Fibroblast of pulmonary artery (primary cell): ENCODE measurements around the gene NSFL1C.

Source experiments
- DNase-seq: peaks from one replicate; pipeline ENCODE4 v3.0.0-alpha.2; 2010; ENCODE audit warnings: low read depth
- H3K4me3 ChIP-seq: replicated peaks from 2 replicates; pipeline ENCODE4 v1.5.1; 2011; ENCODE audit warnings: low read depth, mild to moderate bottlenecking, control low read depth, low read length, moderate library complexity
- TF ChIP-seq, protein P1 (sequence below): IDR thresholded peaks from 2 replicates; pipeline ENCODE4 v1.5.1; 2011; ENCODE audit warnings: mild to moderate bottlenecking, control low read depth, low read length, inconsistent platforms; ENCODE audit errors: missing control alignments

The NSFL1C gene

DNA sequence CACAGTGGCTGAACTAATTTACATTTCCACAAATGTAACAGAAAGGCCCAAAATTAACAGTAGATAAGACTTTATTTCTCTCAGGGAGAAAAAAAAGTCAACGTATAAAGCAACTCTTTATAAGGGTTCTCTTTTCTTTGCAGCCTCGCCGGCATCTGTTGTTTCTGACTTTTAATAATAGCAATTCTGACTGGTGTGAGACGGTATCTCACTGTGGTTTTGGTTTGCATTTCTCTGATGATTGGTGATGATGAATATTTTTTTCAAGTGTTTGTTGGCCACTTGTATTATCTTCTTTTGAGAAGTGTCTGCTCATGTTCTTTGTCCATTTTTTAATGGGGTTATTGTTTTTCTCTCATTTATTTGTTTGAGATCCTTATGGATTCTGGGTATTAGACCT is 46.6 kb downstream of the NSFL1C start:
- TF ChIP-seq, protein P1, sequence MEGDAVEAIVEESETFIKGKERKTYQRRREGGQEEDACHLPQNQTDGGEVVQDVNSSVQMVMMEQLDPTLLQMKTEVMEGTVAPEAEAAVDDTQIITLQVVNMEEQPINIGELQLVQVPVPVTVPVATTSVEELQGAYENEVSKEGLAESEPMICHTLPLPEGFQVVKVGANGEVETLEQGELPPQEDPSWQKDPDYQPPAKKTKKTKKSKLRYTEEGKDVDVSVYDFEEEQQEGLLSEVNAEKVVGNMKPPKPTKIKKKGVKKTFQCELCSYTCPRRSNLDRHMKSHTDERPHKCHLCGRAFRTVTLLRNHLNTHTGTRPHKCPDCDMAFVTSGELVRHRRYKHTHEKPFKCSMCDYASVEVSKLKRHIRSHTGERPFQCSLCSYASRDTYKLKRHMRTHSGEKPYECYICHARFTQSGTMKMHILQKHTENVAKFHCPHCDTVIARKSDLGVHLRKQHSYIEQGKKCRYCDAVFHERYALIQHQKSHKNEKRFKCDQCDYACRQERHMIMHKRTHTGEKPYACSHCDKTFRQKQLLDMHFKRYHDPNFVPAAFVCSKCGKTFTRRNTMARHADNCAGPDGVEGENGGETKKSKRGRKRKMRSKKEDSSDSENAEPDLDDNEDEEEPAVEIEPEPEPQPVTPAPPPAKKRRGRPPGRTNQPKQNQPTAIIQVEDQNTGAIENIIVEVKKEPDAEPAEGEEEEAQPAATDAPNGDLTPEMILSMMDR = no peak
- DNase-seq = no peak

GRCh38 chr20:1418350-1418749 is 48.3 kb downstream of the NSFL1C start:
- H3K4me3 ChIP-seq = no peak overlapping the region
- DNase-seq = peak; percentile 40

More for the DNA sequence above, 46.6 kb downstream of the NSFL1C start:
- no peak overlapping the region for H3K4me3 ChIP-seq

GRCh38 chr20:1417790-1418189 is 48.9 kb downstream of the NSFL1C start:
- TF ChIP-seq, protein P1 = no peak
- no peak overlapping the region for H3K4me3 ChIP-seq
- no peak for DNase-seq

More at GRCh38 chr20:1418350-1418749, 48.3 kb downstream of the NSFL1C start:
- TF ChIP-seq, protein P1 = no peak

- H3K4me3 ChIP-seq = no peak overlapping the region
- TF ChIP-seq, protein P1 = no peak
- DNase-seq = peak; percentile 42
Observed at GRCh38 chr20:1417273-1417672, 49.4 kb downstream of the NSFL1C start.

- DNase-seq = peak; percentile 85
- TF ChIP-seq, protein P1 = no peak
- H3K4me3 ChIP-seq = no peak overlapping the region
Observed at GRCh38 chr20:1415667-1416468, 50.8 kb downstream of the NSFL1C start.

DNA sequence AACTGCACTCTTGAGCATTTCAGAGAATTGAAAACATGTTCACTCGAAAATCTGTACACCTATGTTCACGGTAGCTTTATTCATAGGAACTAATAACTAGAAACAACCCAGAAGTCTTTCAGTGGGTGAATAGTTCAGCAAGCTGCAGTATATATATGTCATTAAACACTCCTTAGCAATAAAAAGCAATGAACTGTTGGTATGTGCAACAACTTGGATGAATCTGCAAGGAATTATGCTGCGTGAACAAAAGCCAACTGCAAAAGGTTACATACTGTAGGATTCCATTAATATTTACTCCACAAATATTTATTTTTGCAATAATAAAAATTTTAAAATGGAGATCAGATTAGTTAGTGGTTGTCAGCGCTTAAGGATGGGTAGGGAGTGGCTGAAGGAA is 51.7 kb downstream of the NSFL1C start:
- no peak for DNase-seq
- no peak overlapping the region for H3K4me3 ChIP-seq
- TF ChIP-seq, protein P1 = no peak

DNA sequence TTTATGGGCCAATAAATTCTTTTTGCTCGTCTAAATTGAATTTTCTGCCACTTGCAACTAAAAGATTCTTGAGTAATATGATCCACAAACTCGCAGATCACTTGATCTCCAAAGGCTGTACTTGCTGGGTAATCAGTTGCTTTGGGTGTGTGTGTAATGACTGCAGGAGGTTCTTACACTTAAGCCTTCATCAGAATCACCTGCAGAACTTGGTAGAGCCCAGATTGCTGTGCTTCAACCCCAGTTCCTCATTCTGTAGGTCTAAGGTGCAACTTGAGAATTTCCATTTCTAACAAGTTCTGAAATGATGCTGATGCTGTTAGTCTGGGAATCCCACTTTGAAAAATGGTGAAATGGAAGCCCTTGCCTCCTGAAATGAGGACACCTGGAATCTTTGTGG is 60.8 kb downstream of the NSFL1C start:
- TF ChIP-seq, protein P1 = no peak
- no peak for DNase-seq
- no peak overlapping the region for H3K4me3 ChIP-seq
